ENCODE data around the gene CUTA.

DNA sequence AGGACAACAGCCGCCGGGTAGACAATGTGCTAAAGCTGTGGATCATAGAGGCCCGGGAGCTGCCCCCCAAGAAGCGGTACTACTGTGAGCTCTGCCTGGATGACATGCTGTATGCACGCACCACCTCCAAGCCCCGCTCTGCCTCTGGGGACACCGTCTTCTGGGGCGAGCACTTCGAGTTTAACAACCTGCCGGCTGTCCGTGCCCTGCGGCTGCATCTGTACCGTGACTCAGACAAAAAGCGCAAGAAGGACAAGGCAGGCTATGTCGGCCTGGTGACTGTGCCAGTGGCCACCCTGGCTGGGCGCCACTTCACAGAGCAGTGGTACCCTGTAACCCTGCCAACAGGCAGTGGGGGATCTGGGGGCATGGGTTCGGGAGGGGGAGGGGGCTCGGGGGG lies 19.8 kb upstream of the CUTA start:
- TF ChIP-seq, protein P1, sequence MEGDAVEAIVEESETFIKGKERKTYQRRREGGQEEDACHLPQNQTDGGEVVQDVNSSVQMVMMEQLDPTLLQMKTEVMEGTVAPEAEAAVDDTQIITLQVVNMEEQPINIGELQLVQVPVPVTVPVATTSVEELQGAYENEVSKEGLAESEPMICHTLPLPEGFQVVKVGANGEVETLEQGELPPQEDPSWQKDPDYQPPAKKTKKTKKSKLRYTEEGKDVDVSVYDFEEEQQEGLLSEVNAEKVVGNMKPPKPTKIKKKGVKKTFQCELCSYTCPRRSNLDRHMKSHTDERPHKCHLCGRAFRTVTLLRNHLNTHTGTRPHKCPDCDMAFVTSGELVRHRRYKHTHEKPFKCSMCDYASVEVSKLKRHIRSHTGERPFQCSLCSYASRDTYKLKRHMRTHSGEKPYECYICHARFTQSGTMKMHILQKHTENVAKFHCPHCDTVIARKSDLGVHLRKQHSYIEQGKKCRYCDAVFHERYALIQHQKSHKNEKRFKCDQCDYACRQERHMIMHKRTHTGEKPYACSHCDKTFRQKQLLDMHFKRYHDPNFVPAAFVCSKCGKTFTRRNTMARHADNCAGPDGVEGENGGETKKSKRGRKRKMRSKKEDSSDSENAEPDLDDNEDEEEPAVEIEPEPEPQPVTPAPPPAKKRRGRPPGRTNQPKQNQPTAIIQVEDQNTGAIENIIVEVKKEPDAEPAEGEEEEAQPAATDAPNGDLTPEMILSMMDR (IDR thresholded peaks at IDR 0.05; ENCODE audit: poor library complexity, severe bottlenecking): no peak
- TF ChIP-seq RAD21 (conservative IDR thresholded peaks at IDR 0.05): no peak
- no peak for TF ChIP-seq EP300 (conservative IDR thresholded peaks at IDR 0.05; ENCODE audit: poor library complexity, severe bottlenecking)
- TF ChIP-seq, protein P2, sequence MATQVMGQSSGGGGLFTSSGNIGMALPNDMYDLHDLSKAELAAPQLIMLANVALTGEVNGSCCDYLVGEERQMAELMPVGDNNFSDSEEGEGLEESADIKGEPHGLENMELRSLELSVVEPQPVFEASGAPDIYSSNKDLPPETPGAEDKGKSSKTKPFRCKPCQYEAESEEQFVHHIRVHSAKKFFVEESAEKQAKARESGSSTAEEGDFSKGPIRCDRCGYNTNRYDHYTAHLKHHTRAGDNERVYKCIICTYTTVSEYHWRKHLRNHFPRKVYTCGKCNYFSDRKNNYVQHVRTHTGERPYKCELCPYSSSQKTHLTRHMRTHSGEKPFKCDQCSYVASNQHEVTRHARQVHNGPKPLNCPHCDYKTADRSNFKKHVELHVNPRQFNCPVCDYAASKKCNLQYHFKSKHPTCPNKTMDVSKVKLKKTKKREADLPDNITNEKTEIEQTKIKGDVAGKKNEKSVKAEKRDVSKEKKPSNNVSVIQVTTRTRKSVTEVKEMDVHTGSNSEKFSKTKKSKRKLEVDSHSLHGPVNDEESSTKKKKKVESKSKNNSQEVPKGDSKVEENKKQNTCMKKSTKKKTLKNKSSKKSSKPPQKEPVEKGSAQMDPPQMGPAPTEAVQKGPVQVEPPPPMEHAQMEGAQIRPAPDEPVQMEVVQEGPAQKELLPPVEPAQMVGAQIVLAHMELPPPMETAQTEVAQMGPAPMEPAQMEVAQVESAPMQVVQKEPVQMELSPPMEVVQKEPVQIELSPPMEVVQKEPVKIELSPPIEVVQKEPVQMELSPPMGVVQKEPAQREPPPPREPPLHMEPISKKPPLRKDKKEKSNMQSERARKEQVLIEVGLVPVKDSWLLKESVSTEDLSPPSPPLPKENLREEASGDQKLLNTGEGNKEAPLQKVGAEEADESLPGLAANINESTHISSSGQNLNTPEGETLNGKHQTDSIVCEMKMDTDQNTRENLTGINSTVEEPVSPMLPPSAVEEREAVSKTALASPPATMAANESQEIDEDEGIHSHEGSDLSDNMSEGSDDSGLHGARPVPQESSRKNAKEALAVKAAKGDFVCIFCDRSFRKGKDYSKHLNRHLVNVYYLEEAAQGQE (IDR thresholded peaks at IDR 0.05; ENCODE audit: borderline replicate concordance): no peak
- no peak for TF ChIP-seq TAF1 (IDR thresholded peaks at IDR 0.05; ENCODE audit: low read depth)
- TF ChIP-seq EZH2 (IDR thresholded peaks at IDR 0.05; ENCODE audit: borderline replicate concordance, insufficient read depth, low read length, poor library complexity, severe bottlenecking): no peak
